Measurements from ENCODE around the gene ANO9.

The ANO9 gene

DNA sequence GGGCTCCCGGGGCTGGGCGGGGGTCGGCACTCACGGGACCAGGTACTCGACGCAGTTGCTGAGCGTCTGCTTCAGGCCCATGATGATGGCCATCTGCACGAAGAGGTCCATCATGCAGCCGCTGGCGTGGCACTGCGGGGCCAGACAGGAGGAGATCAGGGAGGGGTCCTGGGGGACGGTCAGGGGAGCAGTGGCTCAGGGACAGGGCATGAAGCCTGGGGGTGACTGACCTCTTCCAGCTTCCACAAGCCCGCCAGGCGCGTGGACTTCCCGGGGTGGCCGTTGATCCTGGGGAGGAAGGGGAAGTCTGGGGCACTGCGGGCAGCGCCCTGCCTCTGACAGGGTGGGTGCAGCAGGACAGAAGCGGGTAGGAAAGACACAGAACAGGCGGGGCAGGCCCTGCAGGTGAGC, 20.9 kb downstream of the ANO9 start:
- H2AK5ac ChIP-seq (ENCODE audit: low read length, severe bottlenecking) = no peak overlapping the region
- peak overlapping the region in 1 of 2 experiments; percentile 3 for H3K14ac ChIP-seq (ENCODE audit: low read length in 2 of 2)
- no peak overlapping the region for H3K4me3 ChIP-seq (ENCODE audit: insufficient read depth in 1 of 2, low read depth in 1 of 2, low read length in 2 of 2)
- H3K27ac ChIP-seq (ENCODE audit: low read length, poor library complexity, severe bottlenecking) = no peak overlapping the region
- H2BK5ac ChIP-seq (ENCODE audit: low read depth, low read length, poor library complexity, severe bottlenecking) = no peak overlapping the region
- H2BK12ac ChIP-seq (ENCODE audit: low read length in 2 of 2) = no peak overlapping the region
- H2BK120ac ChIP-seq (ENCODE audit: low read depth, low read length) = no peak overlapping the region
- H3K4me1 ChIP-seq (ENCODE audit: control insufficient read depth, insufficient read depth, low read depth, low read length) = peaks cover 16% of the 10 kb centered on the region
- H3K4ac ChIP-seq (ENCODE audit: low read depth in 1 of 2, low read length in 2 of 2) = no peak overlapping the region
- no peak overlapping the region for H3K4me2 ChIP-seq (ENCODE audit: low read length, poor library complexity, severe bottlenecking)
- no peaks in the 10 kb centered on the region for H3K9me3 ChIP-seq (ENCODE audit: control insufficient read depth, low read length)
- 97% methylated on average over 17 of the region's 21 CpGs for WGBS
- H2BK15ac ChIP-seq (ENCODE audit: low read depth, poor library complexity, severe bottlenecking) = no peak overlapping the region
- no peaks in the 10 kb centered on the region for H3K79me1 ChIP-seq (replicated peaks; ENCODE audit: low read length, poor library complexity, severe bottlenecking)
- H3K23ac ChIP-seq (ENCODE audit: low read length in 2 of 2) = no peak overlapping the region
- H4K8ac ChIP-seq (ENCODE audit: low read length) = no peak overlapping the region
- H3K18ac ChIP-seq (ENCODE audit: low read depth in 1 of 2, low read length in 2 of 2) = no peak overlapping the region
- no peak overlapping the region for H3K9ac ChIP-seq (ENCODE audit: low read length)
- no peak overlapping the region for H2AFZ ChIP-seq (ENCODE audit: low read depth, low read length)
- no peak overlapping the region for H4K91ac ChIP-seq (ENCODE audit: low read length)
- no peak for DNase-seq
- H3K27me3 ChIP-seq (ENCODE audit: control insufficient read depth in 1 of 2, insufficient read depth in 1 of 2, low read length in 2 of 2) = peaks cover 0 to 63% of the 10 kb centered on the region in 2 experiments
- H3K36me3 ChIP-seq (ENCODE audit: control insufficient read depth in 1 of 2, insufficient read depth in 2 of 2, low read depth in 1 of 2, low read length in 2 of 2) = peaks cover 0 to 2% of the 10 kb centered on the region in 2 experiments

DNA sequence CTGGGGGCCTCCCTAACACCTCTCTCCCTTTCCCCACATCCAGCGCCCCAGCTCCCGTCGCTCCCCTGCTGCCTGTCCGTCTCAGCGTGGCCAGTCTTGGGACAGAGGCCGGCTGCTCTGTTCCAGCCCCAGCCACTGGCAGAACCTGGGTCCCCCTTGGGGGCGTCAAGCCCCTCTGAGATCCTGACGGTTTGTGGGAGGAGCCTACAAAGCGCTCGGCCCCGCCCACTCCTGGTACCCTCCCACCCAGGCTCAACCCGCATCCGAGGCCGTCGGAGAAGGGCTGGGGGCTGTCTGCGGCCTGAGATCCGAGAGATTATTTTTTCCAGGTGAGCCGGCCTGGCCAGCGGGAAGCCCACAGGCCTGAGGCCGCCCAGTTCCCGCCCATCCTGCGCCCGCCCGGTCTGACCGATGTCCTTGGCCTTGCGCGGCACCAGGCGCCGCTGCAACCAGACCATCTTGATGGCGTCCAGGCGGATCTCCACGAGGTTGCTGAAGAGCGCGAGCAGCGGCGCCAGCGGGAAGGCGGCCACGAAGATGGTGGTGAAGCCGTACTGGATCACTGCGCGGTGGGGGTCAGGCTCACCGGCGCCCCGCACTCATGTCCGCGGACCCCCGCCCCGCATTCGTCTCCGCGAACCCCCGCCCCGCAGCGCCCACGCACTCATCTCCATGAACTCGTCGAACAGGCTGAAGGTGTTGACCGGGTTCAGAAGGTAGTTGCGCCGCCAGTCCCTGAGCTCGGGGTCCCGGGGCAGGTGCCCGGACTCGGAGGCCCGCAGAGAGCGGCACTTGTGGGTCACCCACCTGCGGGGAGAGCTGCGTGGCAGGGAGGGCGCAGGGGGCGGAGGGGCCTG, 21.5 kb downstream of the ANO9 start:
- H3K14ac ChIP-seq (ENCODE audit: low read length in 2 of 2) = no peak overlapping the region
- H3K4ac ChIP-seq (ENCODE audit: low read depth in 1 of 2, low read length in 2 of 2) = no peak overlapping the region
- no peak overlapping the region for H2BK12ac ChIP-seq (ENCODE audit: low read length in 2 of 2)
- H2AK5ac ChIP-seq (ENCODE audit: low read length, severe bottlenecking) = no peak overlapping the region
- H3K27me3 ChIP-seq (ENCODE audit: control insufficient read depth in 1 of 2, insufficient read depth in 1 of 2, low read length in 2 of 2) = peaks cover 0 to 64% of the 10 kb centered on the region in 2 experiments
- no peak overlapping the region for H3K4me2 ChIP-seq (ENCODE audit: low read length, poor library complexity, severe bottlenecking)
- no peak overlapping the region for H3K23ac ChIP-seq (ENCODE audit: low read length in 2 of 2)
- H2BK120ac ChIP-seq (ENCODE audit: low read depth, low read length) = no peak overlapping the region
- no peak overlapping the region for H2BK5ac ChIP-seq (ENCODE audit: low read depth, low read length, poor library complexity, severe bottlenecking)
- H4K8ac ChIP-seq (ENCODE audit: low read length) = no peak overlapping the region
- peaks cover 22% of the 10 kb centered on the region for H3K4me1 ChIP-seq (ENCODE audit: control insufficient read depth, insufficient read depth, low read depth, low read length)
- 89% methylated on average over 71 of the region's 71 CpGs for WGBS
- no peaks in the 10 kb centered on the region for H3K79me1 ChIP-seq (replicated peaks; ENCODE audit: low read length, poor library complexity, severe bottlenecking)
- no peak overlapping the region for H4K91ac ChIP-seq (ENCODE audit: low read length)
- H3K18ac ChIP-seq (ENCODE audit: low read depth in 1 of 2, low read length in 2 of 2) = no peak overlapping the region
- H3K36me3 ChIP-seq (ENCODE audit: control insufficient read depth in 1 of 2, insufficient read depth in 2 of 2, low read depth in 1 of 2, low read length in 2 of 2) = peaks cover 0 to 2% of the 10 kb centered on the region in 2 experiments
- H3K9ac ChIP-seq (ENCODE audit: low read length) = no peak overlapping the region
- H3K4me3 ChIP-seq (ENCODE audit: insufficient read depth in 1 of 2, low read depth in 1 of 2, low read length in 2 of 2) = no peak overlapping the region
- H2BK15ac ChIP-seq (ENCODE audit: low read depth, poor library complexity, severe bottlenecking) = no peak overlapping the region
- no peaks in the 10 kb centered on the region for H3K9me3 ChIP-seq (ENCODE audit: control insufficient read depth, low read length)
- no peak overlapping the region for H2AFZ ChIP-seq (ENCODE audit: low read depth, low read length)
- DNase-seq = no peak
- H3K27ac ChIP-seq (ENCODE audit: low read length, poor library complexity, severe bottlenecking) = no peak overlapping the region

DNA sequence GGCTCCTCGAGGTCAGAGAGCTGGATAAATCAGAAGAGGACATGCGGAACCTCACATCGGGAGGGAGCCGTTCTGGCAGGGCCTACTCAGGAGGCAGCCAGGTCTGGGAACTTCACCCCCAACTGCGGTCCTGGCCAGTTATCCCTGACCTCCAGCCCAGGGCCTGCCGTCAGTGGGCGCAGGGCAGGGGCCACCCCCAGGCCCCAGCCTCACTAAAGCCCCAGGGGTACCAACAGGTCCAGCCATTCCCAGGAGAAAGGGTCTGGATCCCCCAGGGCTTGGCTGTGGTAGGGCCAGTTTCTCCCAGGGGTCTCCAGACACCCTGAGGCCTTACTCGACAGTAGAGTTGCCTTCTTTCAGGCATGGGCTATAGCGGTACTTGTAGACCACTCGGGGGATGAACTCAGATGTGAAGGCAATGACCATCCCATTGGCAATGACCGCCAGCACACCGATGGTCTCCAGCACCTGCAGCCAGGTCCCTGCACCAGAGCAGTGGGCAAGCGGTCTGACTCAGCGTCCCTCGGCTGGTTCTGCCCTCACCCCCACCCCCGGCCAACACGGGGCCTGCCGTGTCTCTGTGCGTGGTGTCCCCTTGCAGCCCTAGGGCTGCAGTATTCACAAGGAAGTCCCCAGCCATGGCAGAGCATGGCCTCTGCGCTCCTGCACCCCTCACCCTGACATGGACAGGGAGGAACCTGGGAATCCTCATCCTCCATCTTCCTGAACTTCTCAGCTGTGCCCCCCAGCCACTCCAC, 22.4 kb downstream of the ANO9 start:
- DNase-seq = no peak
- WGBS = 85% methylated on average over 20 of the region's 20 CpGs

More for the DNA sequence above, 22.4 kb downstream of the ANO9 start:
- H2BK12ac ChIP-seq (ENCODE audit: low read length in 2 of 2) = no peak overlapping the region
- H4K8ac ChIP-seq (ENCODE audit: low read length) = no peak overlapping the region
- no peaks in the 10 kb centered on the region for H3K9me3 ChIP-seq (ENCODE audit: control insufficient read depth, low read length)
- peaks cover 0 to 61% of the 10 kb centered on the region in 2 experiments for H3K27me3 ChIP-seq (ENCODE audit: control insufficient read depth in 1 of 2, insufficient read depth in 1 of 2, low read length in 2 of 2)
- H2AFZ ChIP-seq (ENCODE audit: low read depth, low read length) = no peak overlapping the region
- H3K18ac ChIP-seq (ENCODE audit: low read depth in 1 of 2, low read length in 2 of 2) = no peak overlapping the region
- no peak overlapping the region for H3K14ac ChIP-seq (ENCODE audit: low read length in 2 of 2)
- H3K4me1 ChIP-seq (ENCODE audit: control insufficient read depth, insufficient read depth, low read depth, low read length) = peaks cover 30% of the 10 kb centered on the region
- no peak overlapping the region for H3K27ac ChIP-seq (ENCODE audit: low read length, poor library complexity, severe bottlenecking)
- H4K91ac ChIP-seq (ENCODE audit: low read length) = no peak overlapping the region
- H3K4me3 ChIP-seq (ENCODE audit: insufficient read depth in 1 of 2, low read depth in 1 of 2, low read length in 2 of 2) = no peak overlapping the region
- H3K79me1 ChIP-seq (replicated peaks; ENCODE audit: low read length, poor library complexity, severe bottlenecking) = no peaks in the 10 kb centered on the region
- no peak overlapping the region for H2AK5ac ChIP-seq (ENCODE audit: low read length, severe bottlenecking)
- H3K4me2 ChIP-seq (ENCODE audit: low read length, poor library complexity, severe bottlenecking) = no peak overlapping the region
- no peak overlapping the region for H2BK15ac ChIP-seq (ENCODE audit: low read depth, poor library complexity, severe bottlenecking)
- no peak overlapping the region for H3K23ac ChIP-seq (ENCODE audit: low read length in 2 of 2)
- H2BK5ac ChIP-seq (ENCODE audit: low read depth, low read length, poor library complexity, severe bottlenecking) = no peak overlapping the region
- no peak overlapping the region for H2BK120ac ChIP-seq (ENCODE audit: low read depth, low read length)
- peaks cover 0 to 2% of the 10 kb centered on the region in 2 experiments for H3K36me3 ChIP-seq (ENCODE audit: control insufficient read depth in 1 of 2, insufficient read depth in 2 of 2, low read depth in 1 of 2, low read length in 2 of 2)
- no peak overlapping the region for H3K9ac ChIP-seq (ENCODE audit: low read length)
- H3K4ac ChIP-seq (ENCODE audit: low read depth in 1 of 2, low read length in 2 of 2) = no peak overlapping the region

Measured in mesenchymal stem cell (in vitro differentiated cells and primary cell).